Activated CD4-positive, alpha-beta T cell treated with anti-CD3 and anti-CD28 coated beads, Interleukin-2, Interleukin-6, amounts not matched to agents 100 ng/mL and 50 ng/mL, durations not matched to agents 16 hours and 8 hours (primary cell): ENCODE data around the gene DRAP1.

Experiments used
- DNase-seq: peaks from one replicate; pipeline ENCODE4 v3.0.0-alpha.2; 2020

Gene DRAP1

DNA sequence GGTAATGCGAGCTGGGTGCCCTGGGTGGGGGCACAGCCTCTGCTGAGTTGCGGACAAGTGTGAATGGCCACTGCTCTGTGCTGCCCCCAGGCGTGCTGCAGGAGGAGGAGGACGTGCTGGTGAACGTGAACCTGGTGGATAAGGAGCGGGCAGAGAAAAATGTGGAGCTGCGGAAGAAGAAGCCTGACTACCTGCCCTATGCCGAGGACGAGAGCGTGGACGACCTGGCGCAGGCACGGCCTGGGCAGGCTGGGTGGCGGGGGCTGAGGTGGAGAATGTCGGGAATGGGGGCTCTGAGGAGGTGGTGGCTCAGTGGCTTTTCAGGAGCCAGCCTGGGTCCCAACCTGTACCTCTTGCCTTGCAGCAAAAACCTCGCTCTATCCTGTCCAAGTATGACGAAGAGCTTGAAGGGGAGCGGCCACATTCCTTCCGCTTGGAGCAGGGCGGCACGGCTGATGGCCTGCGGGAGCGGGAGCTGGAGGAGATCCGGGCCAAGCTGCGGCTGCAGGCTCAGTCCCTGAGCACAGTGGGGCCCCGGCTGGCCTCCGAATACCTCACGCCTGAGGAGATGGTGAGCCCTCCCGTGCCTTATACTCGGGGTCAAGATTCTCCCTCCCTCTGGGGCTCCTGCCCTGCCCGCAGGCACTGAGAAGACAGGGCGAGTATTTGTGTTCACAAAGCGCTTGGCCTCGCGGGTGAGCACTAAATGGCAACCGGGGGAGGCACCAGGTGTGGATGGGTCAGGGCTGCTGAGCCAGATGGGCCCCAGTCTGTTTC lies 46.9 kb downstream of the DRAP1 start:
- DNase-seq: no peak

DNA sequence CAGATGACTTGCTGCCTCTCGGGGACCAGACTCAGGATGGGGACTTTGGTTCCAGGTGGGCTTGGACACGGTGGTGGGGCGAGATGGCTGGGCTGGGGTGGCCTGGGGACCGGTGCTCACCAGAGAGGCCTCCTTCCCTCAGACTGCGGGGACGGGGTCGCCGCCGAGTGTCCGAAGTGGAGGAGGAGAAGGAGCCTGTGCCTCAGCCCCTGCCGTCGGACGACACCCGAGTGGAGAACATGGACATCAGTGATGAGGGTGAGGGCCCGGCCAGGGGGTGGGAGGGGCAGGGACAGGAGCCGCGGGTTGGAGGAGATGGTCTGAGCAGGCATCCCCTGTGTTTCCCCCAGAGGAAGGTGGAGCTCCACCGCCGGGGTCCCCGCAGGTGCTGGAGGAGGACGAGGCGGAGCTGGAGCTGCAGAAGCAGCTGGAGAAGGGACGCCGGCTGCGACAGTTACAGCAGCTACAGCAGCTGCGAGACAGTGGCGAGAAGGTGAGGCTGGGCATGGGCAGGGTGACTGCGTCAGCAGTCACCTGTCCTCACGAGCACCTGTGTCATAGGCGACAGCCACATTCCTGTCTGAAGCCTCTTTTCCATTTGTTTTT lies 48.2 kb downstream of the DRAP1 start:
- no peak for DNase-seq

DNA sequence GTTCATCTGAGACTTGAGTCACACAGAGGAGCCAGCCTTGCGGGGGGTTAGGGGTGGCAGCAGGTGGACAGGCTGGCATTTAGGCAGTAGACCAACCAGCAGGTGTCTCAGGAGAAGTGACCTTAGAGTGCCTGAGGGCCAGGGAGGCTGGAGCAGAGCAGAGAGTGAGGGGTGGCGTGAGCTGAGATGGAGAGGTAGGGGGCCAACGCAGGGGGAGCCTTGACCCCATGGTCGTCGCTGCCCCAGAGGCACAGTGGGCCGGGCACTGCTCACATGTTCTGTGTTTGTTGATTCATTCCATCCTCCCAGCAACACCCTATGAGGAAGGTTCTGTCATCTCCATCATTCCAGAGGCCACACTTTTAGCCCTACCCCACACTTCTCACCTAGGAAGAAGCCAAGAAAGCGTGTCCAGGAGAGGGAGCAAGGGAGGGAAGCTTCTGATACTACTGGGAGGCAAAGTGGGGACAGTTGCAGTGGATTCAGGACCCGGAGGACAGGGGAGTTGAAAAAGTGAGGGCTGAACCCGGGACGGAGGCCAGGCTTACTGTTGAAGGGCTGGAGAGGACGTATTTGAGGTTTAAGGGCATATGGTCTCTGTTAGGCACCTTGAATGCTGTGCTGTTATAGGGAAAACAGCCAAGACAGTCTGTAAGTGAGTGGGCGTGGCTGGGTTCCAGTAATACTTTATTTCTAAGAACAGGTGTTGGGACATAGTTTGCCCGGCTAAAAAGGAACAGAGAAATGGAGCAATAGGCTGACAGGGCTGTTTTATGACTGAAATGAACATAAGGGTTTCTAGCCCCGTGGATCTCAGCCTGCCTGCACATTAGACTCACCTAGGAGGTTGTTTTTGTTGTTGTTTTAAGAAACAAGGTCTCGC lies 49.6 kb downstream of the DRAP1 start:
- DNase-seq: no peak
